GM23338 (cell line): ENCODE results near the gene HADH. TPM values are rescaled to one million over a fixed set of nuclear protein-coding genes. Genes with fewer than 3 reads are reported as not detected.

Experiments
- ATAC-seq: fragments of 200-7000 bp; cut with Tn5 transposase; 3 replicates; pipeline ENCODE4 v1.9.1; 2020
- DNase-seq: peaks from one replicate; pipeline ENCODE4 v3.0.0-alpha.2; 2015; ENCODE audit warnings: low spot score
- H2AFZ ChIP-seq: fragments of 200-600 bp; sonication (generic); 2 replicates; pipeline ENCODE4 v1.8.0; 2016; ENCODE audit warnings: antibody characterized with exemption, mild to moderate bottlenecking, moderate library complexity
- H3F3A ChIP-seq: fragments of 200-600 bp; sonication (generic); replicated peaks from 2 replicates; pipeline ENCODE4 v1.8.0; 2017; ENCODE audit warnings: antibody characterized with exemption, mixed run types, low read depth
- H3K27ac ChIP-seq: fragments of 200-600 bp; sonication (generic); 2 replicates; pipeline ENCODE4 v1.6.1; 2016; ENCODE audit warnings: low read depth
- H3K27me3 ChIP-seq: fragments of 200-600 bp; sonication (generic); 2 replicates; pipeline ENCODE4 v1.8.0; 2016; ENCODE audit warnings: mild to moderate bottlenecking, mixed run types, moderate library complexity; ENCODE audit not compliant: insufficient read depth
- H3K36me3 ChIP-seq: fragments of 200-600 bp; sonication (generic); 2 replicates; pipeline ENCODE4 v1.8.0; 2016; ENCODE audit warnings: mild to moderate bottlenecking; ENCODE audit not compliant: insufficient read depth
- H3K4me1 ChIP-seq: fragments of 200-600 bp; sonication (generic); 2 replicates; pipeline ENCODE4 v1.8.0; 2016; ENCODE audit warnings: mild to moderate bottlenecking, moderate library complexity; ENCODE audit not compliant: insufficient read depth
- H3K4me2 ChIP-seq: fragments of 200-600 bp; sonication (generic); 2 replicates; pipeline ENCODE4 v1.7.1; 2017; ENCODE audit warnings: mixed run types
- H3K4me3 ChIP-seq: fragments of 200-600 bp; sonication (generic); 2 replicates; pipeline ENCODE4 v1.6.1; 2016; ENCODE audit warnings: mixed run types
- H3K79me2 ChIP-seq: fragments of 200-600 bp; sonication (generic); replicated peaks from 2 replicates; pipeline ENCODE4 v1.8.0; 2017; ENCODE audit warnings: mild to moderate bottlenecking; ENCODE audit not compliant: insufficient read depth
- H3K9me2 ChIP-seq: fragments of 200-600 bp; sonication (generic); 2 replicates; pipeline ENCODE4 v1.8.0; 2017; ENCODE audit not compliant: insufficient read depth
- H4K20me1 ChIP-seq: fragments of 200-600 bp; sonication (generic); replicated peaks from 2 replicates; pipeline ENCODE4 v1.8.0; 2017; ENCODE audit warnings: mild to moderate bottlenecking; ENCODE audit not compliant: insufficient read depth
- H3K27ac Mint-ChIP-seq: 2 replicates; pipeline ENCODE4 v1.8.0; 2020; ENCODE audit warnings: inconsistent platforms, mild to moderate bottlenecking, moderate library complexity, mixed read lengths
- H3K27me3 Mint-ChIP-seq: 3 replicates; pipeline ENCODE4 v1.8.0; 2022; ENCODE audit warnings: low read depth, mild to moderate bottlenecking, moderate library complexity, mixed read lengths, inconsistent platforms; ENCODE audit not compliant: insufficient read depth, poor library complexity
- H3K36me3 Mint-ChIP-seq: 3 replicates; pipeline ENCODE4 v1.8.0; 2021; ENCODE audit warnings: low read depth, mild to moderate bottlenecking, inconsistent platforms, moderate library complexity, mixed read lengths
- H3K4me1 Mint-ChIP-seq: 3 replicates; pipeline ENCODE4 v1.8.0; 2020; ENCODE audit warnings: mild to moderate bottlenecking, inconsistent platforms, mixed read lengths
- H3K4me3 Mint-ChIP-seq: 3 replicates; pipeline ENCODE4 v1.8.0; 2021; ENCODE audit warnings: moderate library complexity, mild to moderate bottlenecking, inconsistent platforms, mixed read lengths
- H3K9me3 Mint-ChIP-seq: 3 replicates; pipeline ENCODE4 v1.8.0; 2020; ENCODE audit warnings: moderate library complexity, mild to moderate bottlenecking, inconsistent platforms, mixed read lengths
- CREB1 ChIP-seq: fragments of 250-450 bp; sonication (Bioruptor Pico); IDR thresholded peaks from 2 replicates; pipeline ENCODE4 v1.5.0; 2020; ENCODE audit warnings: low read depth, mild to moderate bottlenecking, moderate library complexity
- ETS1 ChIP-seq: IDR thresholded peaks from 2 replicates; pipeline ENCODE4 v1.6.1; 2016; ENCODE audit warnings: antibody characterized with exemption
- EZH2 ChIP-seq: fragments of 200-600 bp; sonication (generic); IDR thresholded peaks from one replicate; pipeline ENCODE4 v1.8.0; 2017; ENCODE audit warnings: antibody characterized with exemption, mild to moderate bottlenecking, low read depth; ENCODE audit not compliant: unreplicated experiment
- EZH2phosphoT487 ChIP-seq: fragments of 200-600 bp; sonication (generic); IDR thresholded peaks from one replicate; pipeline ENCODE4 v1.8.1; 2018; ENCODE audit warnings: antibody characterized with exemption; ENCODE audit not compliant: unreplicated experiment
- NANOG ChIP-seq: IDR thresholded peaks from 2 replicates; pipeline ENCODE4 v1.6.1; 2016; ENCODE audit warnings: antibody characterized with exemption, borderline replicate concordance
- REST ChIP-seq: IDR thresholded peaks from one replicate; pipeline ENCODE4 v1.6.1; 2018; ENCODE audit warnings: antibody characterized with exemption; ENCODE audit not compliant: unreplicated experiment
- STAT1 ChIP-seq: IDR thresholded peaks from one replicate; pipeline ENCODE4 v1.6.1; 2016; ENCODE audit warnings: antibody characterized with exemption; ENCODE audit not compliant: unreplicated experiment
- ZNF331 ChIP-seq: fragments of 250-450 bp; sonication (Bioruptor Pico); IDR thresholded peaks from 2 replicates; pipeline ENCODE4 v1.5.0; 2020; ENCODE audit warnings: low read depth, mild to moderate bottlenecking, moderate library complexity
- ZNF462 ChIP-seq: fragments of 250-450 bp; sonication (Bioruptor Pico); IDR thresholded peaks from 2 replicates; pipeline ENCODE4 v1.5.0; 2020; ENCODE audit warnings: mild to moderate bottlenecking, moderate library complexity
- polyA plus RNA-seq: library from polyadenylated mRNA; unstranded; fragments of >200 nt; fragmentation: Nextera tagmentation; extraction: Ambion mirVana; gene quantifications from 2 replicates; pipeline ENCODE4 v1.2.1, GENCODE V29; 2016
- total RNA-seq: library from RNA; depleted of rRNA; stranded (reverse); fragments of >200 nt; shearing (Covaris generic); gene quantifications from 2 replicates; pipeline ENCODE4 v1.2.3, GENCODE V29; 2014

The HADH gene
- total and polyA plus RNA-seq, 2 experiments from 2014 or later: 39.1 to 39.2 TPM

- H3K9me3 Mint-ChIP-seq: peaks cover 8% of the 10 kb centered on the region
- peaks cover 27% of the 10 kb centered on the region for H3K79me2 ChIP-seq
- no peak overlapping the region for H3K4me2 ChIP-seq
- H3K9me2 ChIP-seq: peaks cover 6% of the 10 kb centered on the region; the same call in 1 of the 2 replicates
- peaks cover 2% of the 10 kb centered on the region for H3K27me3 Mint-ChIP-seq
- ATAC-seq: no peak
- H3K36me3 ChIP-seq: peaks cover 9% of the 10 kb centered on the region; the same call in 1 of the 2 replicates
- peaks cover 14% of the 10 kb centered on the region for H3K4me1 Mint-ChIP-seq
- peaks cover 57% of the 10 kb centered on the region for H3K36me3 Mint-ChIP-seq
- no peak overlapping the region for H3K27ac Mint-ChIP-seq
- peaks cover 4% of the 10 kb centered on the region; the same call in 1 of the 2 replicates for H3K4me1 ChIP-seq
- H3K4me3 Mint-ChIP-seq: no peak overlapping the region
- H3K27me3 ChIP-seq: no peaks in the 10 kb centered on the region
- no peak overlapping the region for H2AFZ ChIP-seq
- no peak overlapping the region for H3K4me3 ChIP-seq
- no peak overlapping the region for H3K27ac ChIP-seq
- no peak for DNase-seq
- no peaks in the 10 kb centered on the region; the same call in 1 of the 2 replicates for H4K20me1 ChIP-seq
- TF ChIP-seq EZH2: no peak
- no peak for TF ChIP-seq EZH2phosphoT487
- TF ChIP-seq ZNF462 (CRISPR knock-in tag): no peak
- H3F3A ChIP-seq: no peaks in the 10 kb centered on the region
Observed at GRCh38 chr4:108005807-108006206, 16.1 kb downstream of the HADH start.

GRCh38 chr4:108006361-108006760 is 16.7 kb downstream of the HADH start:
- Histone ChIP-seq H3K79me2 (peaks cover 27% of the 10 kb centered on the region), H3K4me1 (peaks cover 4% of the 10 kb centered on the region; the same call in 1 of the 2 replicates), H3K9me2 (peaks cover 6% of the 10 kb centered on the region; the same call in 1 of the 2 replicates), H3F3A (no peaks in the 10 kb centered on the region), H3K36me3 (peaks cover 15% of the 10 kb centered on the region), H2AFZ (no peak overlapping the region), H4K20me1 (no peaks in the 10 kb centered on the region; the same call in 1 of the 2 replicates), H3K4me2 (no peak overlapping the region), H3K27me3 (no peaks in the 10 kb centered on the region), H3K27ac (no peak overlapping the region), H3K4me3 (no peak overlapping the region)
- Mint-ChIP-seq H3K4me3 (no peak overlapping the region), H3K9me3 (peaks cover 4% of the 10 kb centered on the region), H3K27me3 (peaks cover 2% of the 10 kb centered on the region), H3K4me1 (peaks cover 14% of the 10 kb centered on the region), H3K27ac (no peak overlapping the region), H3K36me3 (peaks cover 57% of the 10 kb centered on the region)
- DNase-seq (no peak), ATAC-seq (no peak)
- TF ChIP-seq NANOG (no peak), REST (no peak), ETS1 (no peak), EZH2phosphoT487 (no peak), STAT1 (no peak), CREB1 (CRISPR knock-in tag) (no peak), ZNF331 (CRISPR knock-in tag) (no peak)
